Upper lobe of left lung (tissue), 4 donors: Measurements from ENCODE around the gene OR10A7.

Experiments used
- POLR2A ChIP-seq, 4 donors: fragments of 450-650 bp; IDR thresholded peaks; one replicate each; pipeline ENCODE4 v1.5.1; 2016 to 2017; ENCODE audit warnings: antibody characterized with exemption in 4 of 4, mild to moderate bottlenecking in 2 of 4
- POLR2AphosphoS5 ChIP-seq, 2 donors: sonication (generic); formaldehyde crosslinking; IDR thresholded peaks; one replicate each; pipeline ENCODE4 v1.5.1; 2017; ENCODE audit warnings: antibody characterized with exemption in 2 of 2

DNA sequence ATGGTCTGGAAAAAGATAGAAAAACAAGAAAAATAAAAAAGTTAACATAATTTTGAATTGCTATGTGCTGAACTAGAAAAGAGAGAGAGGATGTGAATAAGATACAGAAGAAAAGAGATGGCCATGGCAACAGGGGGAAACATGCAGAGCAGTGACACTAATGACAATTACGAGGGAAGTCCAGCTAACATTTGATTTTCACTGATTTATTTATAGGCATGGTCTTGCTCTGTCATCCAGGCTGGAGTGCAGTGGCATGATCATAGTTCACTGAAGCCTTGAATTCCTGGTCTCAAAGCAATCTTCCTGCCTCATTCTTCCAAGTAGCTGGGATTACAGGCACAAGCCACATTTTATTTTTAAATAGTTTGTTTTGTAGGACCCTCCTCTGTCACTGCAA, 25.3 kb downstream of the OR10A7 start:
- no peak for TF ChIP-seq POLR2A (IDR thresholded peaks at IDR 0.05)
- no peak for TF ChIP-seq POLR2AphosphoS5 (IDR thresholded peaks at IDR 0.05)
